Hematopoietic multipotent progenitor cell (in vitro differentiated cells): ENCODE measurements around the gene TRAF3IP1. TPM values are rescaled to one million over a fixed set of nuclear protein-coding genes. Genes with fewer than 3 reads are reported as not detected.
A peak's percentile ranks its signal among the peaks of the same experiment; 100 is the strongest.
"Not testable (repeated sequence)": the region's sequence is repeated elsewhere in the genome, so short reads cannot be mapped to it uniquely, and the experiment has no call there.

ENCODE experiments used
- DNase-seq, 3 donors: peaks; one replicate each; pipeline ENCODE4 v3.0.0-alpha.2; 2011 to 2015; ENCODE audit warnings: low read depth in 2 of 3, low spot score in 2 of 3
- total RNA-seq: library from RNA; depleted of rRNA; stranded (reverse); fragments of >200 nt; gene quantifications from one replicate; pipeline ENCODE4 v1.2.3, GENCODE V29; 2012

Gene TRAF3IP1
- total RNA-seq, 1 donor: 4.8 TPM

GRCh38 chr2:238305092-238305862 lies 15.0 kb upstream of the TRAF3IP1 start:
- DNase-seq: no peak

GRCh38 chr2:238305965-238306671 lies 14.2 kb upstream of the TRAF3IP1 start:
- no peak for DNase-seq

DNA sequence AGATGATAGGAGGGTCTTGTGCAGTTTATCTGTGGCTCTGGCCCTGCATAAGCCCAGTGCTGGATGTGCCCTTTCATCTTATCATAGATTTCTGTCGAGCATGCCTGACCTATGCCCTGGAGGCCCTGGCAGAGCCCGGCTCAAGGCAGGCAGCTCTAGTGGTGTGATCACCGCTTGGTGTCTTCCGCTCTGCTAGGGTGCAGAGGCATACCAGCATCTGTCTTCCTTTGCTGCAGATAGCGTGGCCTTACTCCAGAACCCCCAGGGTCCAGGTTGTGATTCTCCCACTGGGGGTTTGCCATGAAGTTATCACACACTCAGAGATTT lies 13.7 kb upstream of the TRAF3IP1 start:
- DNase-seq: no peak

- no peak for DNase-seq
Observed at GRCh38 chr2:238308177-238308576, 12.1 kb upstream of the TRAF3IP1 start.

GRCh38 chr2:238310721-238311120 lies 9.6 kb upstream of the TRAF3IP1 start:
- DNase-seq: not testable (repeated sequence)

- no peak for DNase-seq
Observed at GRCh38 chr2:238313289-238313990, 6.9 kb upstream of the TRAF3IP1 start.

GRCh38 chr2:238313991-238314350 lies 6.3 kb upstream of the TRAF3IP1 start:
- DNase-seq: no peak

DNA sequence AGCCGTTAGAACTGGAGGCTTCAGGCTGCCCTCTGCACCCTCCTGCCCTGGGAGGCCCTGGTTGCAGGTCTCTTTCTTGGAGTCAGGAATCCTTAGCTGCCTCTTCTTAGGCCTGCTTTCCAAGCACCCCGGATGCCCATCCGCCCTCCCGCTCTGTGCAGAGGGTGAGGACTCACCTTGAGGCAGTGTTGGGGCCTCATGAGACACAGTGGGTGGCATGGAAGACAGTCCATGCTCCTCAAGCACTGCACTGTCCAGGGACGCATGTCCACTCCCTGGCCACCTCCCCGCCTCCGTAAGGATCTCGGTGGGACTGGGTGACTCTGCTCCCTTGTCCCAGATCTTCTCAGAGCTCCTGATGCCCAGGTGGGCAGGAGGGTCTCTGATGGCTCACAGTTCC lies 5.7 kb upstream of the TRAF3IP1 start:
- no peak for DNase-seq

DNA sequence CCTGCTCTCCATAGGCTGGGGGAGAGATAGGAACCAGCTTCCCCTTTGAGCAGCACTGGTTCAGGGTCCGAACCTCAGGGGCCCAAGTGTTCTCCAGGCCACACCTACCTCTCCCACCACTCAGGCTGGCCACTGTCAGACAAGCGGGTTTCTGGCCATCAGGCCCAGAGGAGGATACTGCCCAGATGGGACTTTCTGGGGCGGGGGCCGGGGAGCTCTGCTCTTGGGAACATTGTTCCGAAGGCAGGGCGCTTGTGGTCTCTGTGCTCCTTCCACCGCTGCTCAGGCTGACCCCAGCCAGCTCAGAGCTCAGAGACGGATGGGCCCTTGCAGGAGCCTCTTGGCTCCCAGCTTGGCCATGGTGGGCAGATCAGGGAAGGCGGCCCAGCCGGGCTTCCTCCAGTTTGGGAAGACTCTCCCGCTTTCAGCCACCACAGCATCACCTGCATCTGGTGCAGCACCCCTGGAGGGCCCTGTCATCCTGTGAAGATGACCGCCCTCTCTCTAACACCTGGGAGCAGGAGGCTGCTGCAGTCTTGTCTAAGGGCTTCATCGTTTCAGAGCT lies 5.2 kb upstream of the TRAF3IP1 start:
- DNase-seq: no peak

DNA sequence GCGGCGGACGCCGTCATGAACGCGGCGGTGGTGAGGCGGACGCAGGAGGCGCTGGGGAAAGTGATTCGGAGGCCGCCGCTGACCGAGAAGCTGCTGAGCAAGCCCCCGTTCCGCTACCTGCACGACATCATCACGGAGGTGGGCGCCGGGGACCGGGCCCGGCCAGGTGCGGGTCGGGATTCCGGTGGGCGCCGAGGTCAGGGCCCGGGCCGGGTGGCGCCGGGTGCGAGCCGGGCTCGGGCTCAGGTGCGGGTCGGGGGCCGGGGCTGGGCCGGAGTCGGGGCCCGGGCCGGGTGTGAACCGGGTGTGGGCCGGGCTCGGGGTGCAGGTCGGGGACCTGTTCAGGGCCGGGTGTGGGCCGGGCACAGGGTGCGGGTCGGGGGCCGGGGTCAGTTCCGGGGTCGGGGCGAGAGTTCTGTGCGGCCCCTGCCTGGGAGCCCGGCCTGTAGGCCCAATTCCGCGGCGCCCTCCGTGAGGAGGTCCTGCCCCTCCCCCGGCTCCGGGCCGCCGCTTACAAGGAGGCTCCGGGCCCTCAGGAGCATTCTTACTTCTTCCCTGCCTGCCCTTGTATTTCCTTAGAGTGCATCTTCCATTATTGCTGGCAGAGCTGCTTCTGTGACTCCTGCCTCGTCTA lies 447 bp downstream of the TRAF3IP1 start:
- DNase-seq: peak in 1 of 3 donors; percentile 3

- no peak for DNase-seq
Observed at GRCh38 chr2:238321467-238321866, 1.1 kb downstream of the TRAF3IP1 start.

GRCh38 chr2:238322001-238322411 lies 1.7 kb downstream of the TRAF3IP1 start:
- DNase-seq: no peak

GRCh38 chr2:238324248-238324647 lies 3.9 kb downstream of the TRAF3IP1 start:
- DNase-seq: not testable (repeated sequence)

- DNase-seq: no peak
Observed at GRCh38 chr2:238325694-238326093, 5.4 kb downstream of the TRAF3IP1 start.

GRCh38 chr2:238326801-238327365 lies 6.6 kb downstream of the TRAF3IP1 start:
- no peak for DNase-seq

GRCh38 chr2:238327751-238328150 lies 7.4 kb downstream of the TRAF3IP1 start:
- DNase-seq: no peak

DNA sequence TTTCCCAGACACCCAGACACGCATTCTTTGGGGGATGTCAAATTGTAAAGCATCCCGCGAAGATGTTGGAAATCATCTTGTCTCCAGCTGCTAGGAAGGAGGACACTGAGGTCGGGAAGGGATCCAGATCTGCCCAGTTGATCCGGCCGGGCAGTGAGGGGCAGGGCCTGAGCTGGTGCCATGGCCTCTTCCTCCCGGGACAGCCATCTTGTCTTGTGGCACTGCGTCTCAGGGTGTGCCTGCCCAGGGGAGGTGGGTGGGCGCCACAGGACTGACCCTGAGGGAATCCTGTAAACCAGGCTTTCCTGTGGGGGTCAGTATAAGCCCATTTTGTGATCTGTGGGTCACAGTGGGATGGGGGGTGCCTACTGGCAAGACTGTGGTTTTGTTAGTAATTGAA lies 10.1 kb downstream of the TRAF3IP1 start:
- no peak for DNase-seq

- DNase-seq: no peak
Observed at GRCh38 chr2:238331916-238332315, 11.6 kb downstream of the TRAF3IP1 start.

- DNase-seq: no peak
Observed at GRCh38 chr2:238334885-238335284, 14.6 kb downstream of the TRAF3IP1 start.

- DNase-seq: not testable (repeated sequence)
Observed at GRCh38 chr2:238335591-238335990, 15.3 kb downstream of the TRAF3IP1 start.

- DNase-seq: no peak
Observed at GRCh38 chr2:238336151-238336550, 15.8 kb downstream of the TRAF3IP1 start.
